GM21737 (cell line): Measurements from ENCODE around the gene MYCBP2.

Experiments used
- ATAC-seq: cut with Tn5 transposase; IDR thresholded peaks from one replicate; pipeline ENCODE4 v1.9.1; 2021; ENCODE audit warnings: mild to moderate bottlenecking, moderate library complexity; ENCODE audit not compliant: unreplicated experiment

The MYCBP2 gene

DNA sequence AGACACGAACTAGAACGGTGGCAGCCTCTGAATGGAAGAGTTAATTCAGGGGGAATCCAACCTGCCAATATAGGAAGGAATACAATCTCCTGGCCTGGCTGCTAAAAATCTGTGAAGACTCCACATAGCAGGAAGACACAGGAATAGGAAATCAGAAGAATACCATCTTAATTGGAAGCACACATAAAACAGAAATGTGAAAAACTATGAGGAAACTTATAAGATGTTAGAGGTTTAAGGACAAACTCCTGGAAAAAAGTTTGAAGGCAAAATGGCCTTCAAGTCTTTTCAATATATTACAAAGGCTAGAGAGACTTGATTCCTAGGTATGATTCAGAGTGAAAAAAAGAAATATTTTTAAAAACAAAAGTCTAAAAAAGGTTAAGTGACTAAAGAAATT lies 221.8 kb downstream of the MYCBP2 start:
- no peak for ATAC-seq

DNA sequence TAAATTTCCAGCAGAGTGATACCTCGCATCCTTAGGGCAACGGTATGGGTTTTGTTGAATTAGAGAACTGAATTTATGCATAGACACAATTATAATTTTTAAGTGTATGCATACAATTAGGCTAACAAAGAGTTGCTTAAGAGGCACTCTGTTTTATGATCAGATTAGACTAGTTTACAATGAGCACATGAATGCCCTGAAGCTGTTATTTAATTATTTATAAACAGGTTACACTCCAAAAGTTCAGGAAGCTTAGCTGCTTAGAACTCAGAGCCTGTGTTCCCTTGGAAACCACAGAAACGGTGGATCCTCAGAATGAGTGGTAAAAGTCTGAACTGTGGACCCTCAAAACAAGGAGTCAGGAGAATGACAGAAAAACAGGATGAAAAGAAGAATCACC lies 227.5 kb downstream of the MYCBP2 start:
- no peak for ATAC-seq

DNA sequence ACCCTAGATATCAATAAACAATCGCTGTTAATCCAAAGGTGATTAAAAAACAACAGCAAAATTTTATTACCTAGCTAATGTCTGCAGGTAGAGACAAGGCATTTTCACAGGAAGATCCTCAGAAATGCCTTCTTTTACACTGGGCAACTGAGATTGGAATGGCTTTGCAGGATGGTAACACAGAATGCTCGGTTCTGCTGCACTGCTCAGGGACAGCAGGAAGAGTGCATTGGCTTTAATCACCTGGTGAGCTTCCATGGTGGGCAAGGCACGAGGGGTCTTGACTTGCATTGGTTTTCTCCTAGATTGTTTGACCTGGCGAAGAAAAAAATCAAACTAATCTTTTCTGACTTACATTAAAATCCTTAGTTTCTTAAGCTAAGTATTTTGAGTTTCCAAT lies 231.6 kb downstream of the MYCBP2 start:
- no peak for ATAC-seq

DNA sequence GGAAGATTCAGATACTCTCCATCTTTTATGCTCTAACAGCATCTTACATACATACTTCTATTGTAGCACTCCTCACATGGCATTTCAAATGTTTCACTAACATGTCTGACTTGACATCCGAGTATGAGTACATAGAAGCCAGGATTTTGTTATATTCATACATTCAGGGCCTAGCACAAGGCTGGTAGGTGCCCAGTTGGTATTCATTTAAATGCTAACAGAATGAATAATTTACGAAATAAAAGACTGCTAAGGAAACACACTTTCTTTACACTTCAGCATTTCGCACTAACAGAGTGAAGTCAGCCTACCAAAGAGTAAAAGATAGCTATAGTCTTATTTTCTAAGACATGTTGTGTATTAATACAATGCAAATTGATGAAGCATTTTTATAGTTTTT lies 232.1 kb downstream of the MYCBP2 start:
- ATAC-seq = no peak

DNA sequence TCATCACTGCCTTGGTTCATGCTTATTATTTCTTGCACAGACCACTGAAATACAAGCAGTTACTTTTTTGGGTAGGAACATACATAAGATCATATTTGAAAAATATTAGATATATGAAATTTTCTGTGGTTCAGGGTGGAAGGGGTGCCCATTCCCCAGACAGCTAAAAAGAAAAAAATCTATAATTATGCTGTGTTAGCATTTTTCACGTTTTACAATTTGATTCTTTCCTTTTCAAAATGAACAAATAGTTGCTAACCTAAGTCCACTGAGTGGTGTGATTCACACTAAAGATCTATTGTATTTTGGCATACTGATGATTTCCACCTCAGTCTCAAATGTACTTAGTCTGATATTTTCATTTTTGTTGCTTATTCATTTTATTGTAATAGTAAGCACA lies 233.2 kb downstream of the MYCBP2 start:
- no peak for ATAC-seq

DNA sequence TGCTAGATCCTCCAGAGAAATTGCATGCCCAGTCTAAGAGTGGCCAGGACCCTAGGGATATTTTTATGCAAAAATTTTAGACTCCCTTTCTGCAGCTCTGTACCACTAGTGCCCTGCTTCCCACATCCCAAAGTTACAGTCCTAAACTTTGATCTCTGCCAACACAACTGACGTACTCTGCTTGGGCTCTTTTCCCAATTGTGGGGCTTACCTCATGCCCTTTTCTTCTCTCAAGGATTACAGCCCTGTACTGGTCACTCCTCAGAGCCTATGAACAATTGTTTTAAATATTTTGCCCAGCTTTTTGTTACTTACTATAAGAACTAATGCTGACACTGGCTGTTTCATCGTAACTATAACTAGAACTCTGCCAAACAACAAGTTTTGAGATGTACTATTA lies 242.1 kb downstream of the MYCBP2 start:
- ATAC-seq = no peak

DNA sequence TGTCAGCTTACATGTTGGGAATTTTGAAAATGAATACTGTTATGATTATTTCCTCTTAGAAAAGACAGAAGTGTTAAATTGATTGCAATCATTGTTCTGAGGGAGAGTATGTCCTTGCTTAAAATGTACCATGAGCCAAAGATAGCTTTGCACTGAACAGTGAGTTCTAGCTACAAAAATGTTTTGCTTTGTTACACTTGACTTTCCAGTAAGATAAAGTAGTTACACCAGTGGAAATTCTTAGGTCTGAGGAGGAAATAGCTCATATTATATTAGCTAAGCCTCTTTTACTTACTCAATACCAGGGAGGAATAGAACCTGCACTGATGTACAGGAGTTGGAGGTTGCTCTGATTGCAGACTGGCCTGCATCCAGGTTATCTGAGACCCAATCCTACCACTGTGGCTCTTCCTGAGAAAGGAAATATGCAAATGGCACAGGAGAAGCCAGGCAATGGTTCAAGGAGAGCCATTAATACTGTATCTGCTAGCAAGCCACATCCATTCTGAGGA lies 246.9 kb downstream of the MYCBP2 start:
- no peak for ATAC-seq

DNA sequence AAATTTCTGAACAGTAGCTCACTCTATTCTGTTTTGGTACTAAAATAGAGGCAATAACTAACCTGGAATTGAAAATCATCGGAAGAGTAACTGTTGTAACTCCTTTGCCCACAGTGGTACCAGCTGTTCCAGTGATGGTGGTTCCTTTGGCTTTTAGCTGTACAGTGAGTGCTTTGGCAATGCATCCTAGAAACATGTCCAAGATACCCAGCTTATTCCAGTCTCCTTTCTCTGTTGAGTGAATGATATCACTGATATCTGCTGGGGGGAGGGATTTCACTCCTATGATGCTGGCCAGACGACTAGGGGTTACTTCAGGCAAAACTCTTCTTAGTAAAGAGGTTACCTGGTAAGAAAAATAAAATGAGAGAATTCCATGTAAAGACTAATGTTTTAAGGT lies 259.4 kb downstream of the MYCBP2 start:
- no peak for ATAC-seq

DNA sequence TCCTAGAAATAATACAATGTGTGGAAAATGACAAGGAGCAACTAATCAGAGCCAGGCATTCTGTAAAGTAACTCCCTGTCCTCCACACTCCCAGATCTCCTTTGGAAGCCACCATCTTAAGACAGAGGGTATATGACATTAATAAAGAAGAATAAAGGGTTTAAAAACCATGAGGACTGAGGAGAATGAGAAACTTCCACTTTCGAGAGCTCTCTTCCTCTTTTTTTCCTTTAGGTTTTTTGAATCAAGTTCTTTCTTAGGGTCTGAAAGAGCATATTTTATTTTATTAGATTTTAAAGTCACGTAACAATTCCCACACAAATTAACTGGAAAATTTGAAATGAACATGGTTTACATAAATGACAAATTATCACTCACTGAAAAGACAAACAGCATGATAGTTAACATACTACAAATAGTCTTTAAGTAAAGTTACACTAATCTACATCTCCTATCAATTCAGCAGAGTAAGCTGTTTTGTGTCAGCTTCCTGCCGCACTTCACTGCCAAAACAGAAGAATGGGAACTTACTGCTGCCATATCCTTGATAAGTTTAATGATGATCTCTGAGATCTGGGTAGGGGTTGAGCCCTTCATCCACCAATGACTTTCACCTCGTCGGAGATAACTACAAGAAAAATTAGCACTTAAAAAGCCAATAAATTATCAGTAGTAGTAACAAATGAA lies 261.3 kb downstream of the MYCBP2 start:
- ATAC-seq = no peak

DNA sequence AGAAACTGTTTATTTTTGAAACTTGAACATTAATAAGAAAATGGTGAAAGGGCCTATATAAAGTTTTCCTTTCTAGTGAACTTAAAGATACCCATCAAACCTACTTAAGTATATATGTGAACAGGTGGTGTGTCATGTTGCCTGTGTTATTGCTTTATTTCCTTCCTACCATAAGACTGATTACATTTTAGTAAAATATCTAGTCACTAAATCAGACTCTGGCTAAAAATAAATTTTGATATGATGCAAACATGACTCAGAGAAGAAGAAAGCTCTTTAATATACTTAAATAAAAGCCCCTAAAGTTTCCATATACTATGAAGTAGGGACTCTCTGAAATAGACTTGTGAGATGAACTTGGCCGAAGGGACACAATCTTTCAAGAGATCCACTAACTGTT lies 264.8 kb downstream of the MYCBP2 start:
- ATAC-seq = no peak

DNA sequence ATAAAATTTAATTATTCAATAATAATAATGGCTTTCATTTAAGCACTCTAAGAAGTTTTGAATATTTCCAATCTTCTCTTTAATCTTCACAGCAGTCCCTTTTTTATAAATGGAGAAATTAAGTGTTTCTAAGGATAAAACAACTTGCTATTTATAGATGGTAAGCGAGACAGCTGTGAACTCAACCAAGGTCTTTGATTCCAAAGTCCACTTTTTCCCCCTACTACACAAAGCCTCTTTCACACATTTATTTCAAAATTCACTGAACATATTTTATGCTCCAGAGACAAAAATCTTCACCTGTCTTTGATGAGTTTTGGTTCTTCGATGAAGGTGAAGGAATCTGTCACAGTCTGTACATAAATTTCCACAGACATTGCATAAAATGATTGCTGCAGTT lies 265.5 kb downstream of the MYCBP2 start:
- ATAC-seq = no peak

DNA sequence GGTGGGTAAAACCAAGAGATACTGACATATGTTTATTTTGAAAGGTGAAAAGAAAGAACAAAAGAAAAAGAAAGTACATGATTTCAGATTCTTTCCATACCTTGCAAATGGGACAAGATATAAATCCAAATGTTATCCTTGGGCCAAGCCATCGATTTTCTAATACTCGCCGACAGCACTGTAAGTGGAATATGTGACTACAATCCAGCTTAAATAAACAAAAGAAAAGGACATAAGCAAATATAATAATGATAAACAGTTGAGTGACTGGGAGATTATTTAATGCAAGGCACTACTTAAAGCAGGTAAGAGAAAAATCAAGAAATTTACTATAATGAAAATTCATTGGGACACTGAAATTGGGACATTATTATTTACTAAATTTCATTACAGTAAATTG lies 270.0 kb downstream of the MYCBP2 start:
- no peak for ATAC-seq

DNA sequence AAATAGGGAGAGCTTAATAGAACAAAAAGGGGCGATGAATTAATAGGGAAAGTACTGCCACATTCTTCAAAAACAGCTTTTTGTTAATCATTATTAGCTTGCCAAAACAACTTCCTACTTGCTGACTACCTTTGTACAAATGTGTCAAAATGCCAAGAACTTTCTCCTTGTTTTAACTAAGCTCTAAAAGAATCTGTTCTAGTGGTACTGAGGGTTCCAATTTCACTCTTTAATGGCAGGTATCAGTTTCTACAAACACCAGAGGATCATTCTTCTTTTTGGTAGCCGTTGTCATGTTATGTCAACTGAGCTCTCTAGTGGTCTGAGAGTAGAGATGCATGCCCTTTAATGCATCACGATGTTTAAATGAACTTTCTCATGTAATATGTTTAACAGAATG lies 270.5 kb downstream of the MYCBP2 start:
- no peak for ATAC-seq

DNA sequence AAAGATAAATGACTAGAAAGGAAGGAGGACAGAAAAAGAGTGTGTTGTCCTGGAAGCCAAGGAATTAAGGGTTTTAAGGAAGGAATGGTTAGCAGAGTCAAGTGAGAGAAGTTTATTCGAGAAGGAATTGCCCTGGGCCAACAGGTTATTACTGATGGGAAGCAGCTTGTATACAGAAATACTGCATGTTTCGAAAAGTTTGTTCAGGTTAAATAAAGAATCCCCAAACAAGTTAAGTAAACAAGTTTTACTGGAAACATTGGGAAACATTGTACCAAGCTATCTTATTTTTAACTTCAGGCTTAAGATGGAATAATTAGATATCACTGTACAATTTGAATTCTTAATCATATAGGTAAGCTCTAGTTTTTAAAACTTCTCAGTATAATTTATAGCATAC lies 271.7 kb downstream of the MYCBP2 start:
- no peak for ATAC-seq

DNA sequence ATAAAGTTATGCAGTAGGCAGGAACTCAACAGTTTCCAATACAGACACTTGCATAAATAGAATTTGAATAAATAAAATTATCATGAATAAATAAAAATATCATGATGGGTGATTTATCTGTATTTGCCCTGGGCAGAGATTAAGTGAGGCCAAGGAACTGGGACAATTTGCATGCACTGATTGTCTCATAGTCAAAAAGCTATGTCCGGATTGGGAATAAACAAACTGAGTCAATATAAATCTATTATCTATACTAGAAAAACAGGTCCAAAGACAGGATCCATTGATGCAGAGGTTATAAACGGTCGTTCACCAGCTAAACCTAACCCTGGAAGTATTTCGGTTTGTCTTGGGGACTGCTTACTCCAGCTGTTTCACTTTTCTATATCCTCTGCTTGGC lies 273.7 kb downstream of the MYCBP2 start:
- no peak for ATAC-seq

DNA sequence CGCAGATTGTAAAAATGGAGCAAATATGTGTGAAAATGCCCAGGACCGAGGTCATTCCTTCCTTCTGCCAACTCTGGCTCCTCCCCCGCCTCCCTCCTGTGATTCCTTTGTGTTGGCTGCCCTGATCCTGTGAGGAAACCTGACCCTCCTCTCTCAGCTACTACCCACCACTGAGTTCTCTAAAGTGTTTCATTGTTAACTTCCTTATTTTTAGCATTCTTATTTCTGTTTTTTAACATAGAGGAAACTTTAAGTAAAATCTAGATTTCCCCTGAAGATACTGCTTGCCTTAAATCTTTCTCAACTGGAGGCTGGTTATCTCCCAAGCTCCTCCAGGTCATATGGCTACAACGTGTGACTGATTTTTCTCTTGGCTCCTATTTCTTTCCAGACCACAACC lies 278.2 kb downstream of the MYCBP2 start:
- no peak for ATAC-seq

DNA sequence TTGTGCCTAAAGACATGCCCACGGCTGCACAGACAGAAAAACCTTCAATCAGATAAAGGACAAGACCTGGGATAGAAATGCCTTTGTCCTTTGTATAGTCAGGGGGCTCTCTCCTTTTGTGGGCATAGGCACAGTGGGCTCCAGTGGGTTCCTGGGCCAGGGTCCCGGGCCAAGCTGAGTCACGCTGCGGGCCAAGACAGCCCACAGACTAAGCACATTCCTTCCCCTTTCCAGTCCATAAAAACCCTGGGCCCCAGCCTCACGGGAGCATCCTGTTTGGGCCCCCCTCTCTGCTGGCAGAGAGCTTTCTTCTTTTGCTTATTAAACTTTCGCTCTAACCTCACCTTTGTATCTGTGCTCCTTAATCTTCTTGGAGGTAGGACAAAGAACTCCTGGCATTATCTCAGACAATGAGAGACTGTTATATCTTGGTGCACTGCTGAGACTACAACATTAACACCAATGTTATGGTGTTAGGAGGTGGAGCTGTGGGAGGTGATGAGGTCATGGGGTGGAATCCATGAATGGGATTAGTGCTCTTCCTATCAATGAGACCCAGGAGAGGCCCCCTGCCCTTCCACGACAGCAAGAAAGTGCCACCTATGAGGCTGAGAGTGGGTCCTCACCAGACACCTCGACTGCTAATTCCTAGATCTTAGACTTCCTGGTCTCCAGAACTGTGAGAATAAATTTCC lies 279.1 kb downstream of the MYCBP2 start:
- ATAC-seq = no peak

DNA sequence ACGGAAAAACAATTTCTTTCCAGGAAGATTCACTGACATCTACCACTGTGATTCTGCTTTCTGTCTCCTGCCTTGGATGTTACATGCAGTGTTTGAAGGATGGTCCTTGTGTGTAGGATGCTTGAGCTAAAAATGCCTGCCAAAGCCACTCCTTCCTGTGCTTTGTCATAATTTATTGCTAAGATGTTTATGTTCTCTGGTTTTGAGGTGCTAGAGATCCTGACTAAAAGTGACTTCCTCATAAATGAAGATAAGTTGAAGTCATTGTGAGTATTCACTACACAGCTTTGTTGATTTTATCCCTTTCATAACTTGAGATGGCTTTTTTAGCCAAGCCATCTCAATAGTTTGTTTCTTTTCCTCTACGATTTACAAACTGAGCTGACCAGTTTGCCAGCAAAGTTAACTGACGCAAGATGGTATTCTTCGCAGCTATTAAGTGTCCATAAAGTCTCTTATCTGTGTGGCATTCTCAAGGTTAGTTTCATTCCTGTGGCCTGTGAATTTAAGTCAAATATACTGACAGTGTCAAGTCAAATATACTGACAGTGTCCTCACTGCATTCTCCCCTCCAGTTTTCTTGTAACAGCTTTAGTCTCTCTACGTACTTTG lies 284.2 kb downstream of the MYCBP2 start:
- ATAC-seq = no peak

DNA sequence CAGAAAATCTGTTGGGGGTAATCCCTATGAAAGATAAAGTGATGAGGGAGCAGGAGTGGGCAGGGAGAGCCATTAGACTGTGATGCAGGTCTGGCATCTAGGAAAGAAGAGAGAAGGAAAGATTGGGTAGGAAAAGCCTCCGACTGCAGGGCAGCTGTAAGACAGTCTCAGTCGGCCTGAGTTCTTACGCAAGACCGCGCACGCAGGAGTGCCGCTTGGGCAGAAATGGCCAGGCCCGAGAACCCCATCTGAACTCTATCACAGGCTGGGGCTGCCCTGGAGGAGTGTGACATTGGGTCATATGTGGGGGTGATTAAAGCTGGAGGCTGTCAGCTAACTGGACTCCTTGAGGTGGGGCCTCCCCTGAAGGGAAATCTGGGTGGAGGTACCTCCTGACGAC lies 286.1 kb downstream of the MYCBP2 start:
- ATAC-seq = no peak

DNA sequence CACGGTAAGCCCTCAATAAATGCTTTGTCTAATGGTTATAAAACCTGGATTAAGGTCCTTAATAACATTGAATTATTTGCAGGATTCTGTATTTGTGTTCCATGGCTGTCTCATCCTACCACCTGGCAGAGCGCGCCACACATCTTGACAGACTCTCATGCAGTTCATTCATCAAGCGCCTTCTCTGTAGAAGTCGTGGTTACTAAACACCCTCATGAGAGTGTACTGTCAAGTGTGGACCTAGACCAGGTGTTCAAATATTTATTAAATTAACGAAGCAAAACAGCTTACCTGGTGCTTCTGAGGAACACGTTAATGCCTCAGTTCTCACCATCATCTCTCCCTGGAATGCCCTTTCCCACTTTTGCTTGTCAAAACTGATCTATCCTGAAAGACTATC lies 286.8 kb downstream of the MYCBP2 start:
- no peak for ATAC-seq

DNA sequence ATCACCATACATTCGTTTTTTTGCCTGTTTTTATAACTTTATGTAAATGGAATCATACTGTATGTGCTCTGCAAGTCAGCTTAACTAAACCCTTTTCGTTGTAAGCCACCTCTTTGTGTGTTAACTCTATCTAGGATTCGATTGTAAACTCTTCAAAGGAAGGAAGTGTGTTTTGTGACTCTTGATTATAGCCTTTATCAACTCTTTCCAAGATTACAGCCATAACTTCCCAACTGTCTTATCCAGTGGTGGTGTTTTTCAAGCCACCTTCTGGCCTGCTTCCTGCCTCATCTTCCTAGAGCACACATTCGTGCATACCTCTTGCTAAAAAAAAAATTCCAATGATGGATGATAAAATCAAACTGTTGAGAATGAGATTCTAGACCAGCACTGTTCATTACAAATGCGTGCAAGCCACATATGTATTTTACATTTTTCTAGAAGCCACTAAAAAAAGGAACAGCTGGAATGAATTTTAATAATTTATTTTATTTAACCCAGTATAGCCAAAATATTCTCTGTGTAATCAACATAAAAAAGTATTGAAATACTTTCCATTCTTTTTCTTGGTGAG lies 287.9 kb downstream of the MYCBP2 start:
- no peak for ATAC-seq

DNA sequence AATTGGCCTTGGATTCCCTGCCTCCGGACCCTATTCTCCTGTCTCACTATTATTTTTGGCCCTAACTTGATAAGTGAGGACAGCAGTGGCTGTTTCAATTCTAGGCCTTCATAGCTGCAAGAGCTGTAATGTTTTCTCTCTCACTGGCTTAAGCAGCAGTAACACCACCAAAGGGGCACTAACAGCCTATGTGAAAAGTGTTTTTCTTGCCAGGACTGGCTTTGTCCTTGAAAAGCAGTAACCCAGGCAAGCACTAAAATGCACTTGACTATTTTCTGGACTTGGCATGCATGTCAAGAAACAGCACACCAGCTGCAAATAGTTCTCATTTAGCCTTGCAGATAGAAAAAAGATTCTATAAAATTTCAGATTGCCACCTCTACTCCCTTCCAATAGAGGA lies 290.6 kb downstream of the MYCBP2 start:
- ATAC-seq = no peak
